ENCODE data around the gene XRCC5. TPM values are rescaled to one million over a fixed set of nuclear protein-coding genes. Genes with fewer than 3 reads are reported as not detected.

Gene XRCC5
- total RNA-seq, 2 donors from 2014 or later = 116 to 152 TPM

DNA sequence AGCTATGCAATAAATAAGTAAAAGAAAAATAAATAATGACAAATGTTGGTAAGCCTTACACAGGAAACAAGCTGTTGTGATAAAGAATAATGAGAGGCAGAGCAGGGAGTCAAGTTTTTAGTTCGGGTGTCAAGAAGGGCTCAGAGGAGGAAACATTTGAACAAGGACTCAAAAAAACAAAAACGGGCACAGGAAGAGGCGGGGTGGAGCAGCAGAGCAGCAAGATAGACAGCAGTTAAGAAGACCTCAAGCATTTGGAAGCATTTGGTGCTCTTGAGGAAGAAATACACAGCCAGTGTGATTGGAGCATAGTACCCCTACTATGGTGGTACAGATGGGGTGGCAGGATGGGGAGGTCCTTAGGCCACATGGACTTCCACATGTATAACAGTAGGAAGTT lies 24.6 kb upstream of the XRCC5 start:
- intact Hi-C loops (cut with DNase I) = no loop called here
- Histone ChIP-seq H3K36me3 (no peaks in the 10 kb centered on the region), H3K27me3 (replicated peaks; ENCODE audit: insufficient read depth) (no peaks in the 10 kb centered on the region), H3K4me3 (no peak overlapping the region), H3K9me3 (no peaks in the 10 kb centered on the region), H3K27ac (no peak overlapping the region), H3K4me1 (replicated peaks) (no peaks in the 10 kb centered on the region)
- no peak for DNase-seq (ENCODE audit: low spot score)
- 81% methylated on average over 3 of the region's 3 CpGs for WGBS
- no peak for TF ChIP-seq POLR2AphosphoS5 (IDR thresholded peaks at IDR 0.05)
- TF ChIP-seq POLR2A (IDR thresholded peaks at IDR 0.05) = no peak
- TF ChIP-seq, protein P1, sequence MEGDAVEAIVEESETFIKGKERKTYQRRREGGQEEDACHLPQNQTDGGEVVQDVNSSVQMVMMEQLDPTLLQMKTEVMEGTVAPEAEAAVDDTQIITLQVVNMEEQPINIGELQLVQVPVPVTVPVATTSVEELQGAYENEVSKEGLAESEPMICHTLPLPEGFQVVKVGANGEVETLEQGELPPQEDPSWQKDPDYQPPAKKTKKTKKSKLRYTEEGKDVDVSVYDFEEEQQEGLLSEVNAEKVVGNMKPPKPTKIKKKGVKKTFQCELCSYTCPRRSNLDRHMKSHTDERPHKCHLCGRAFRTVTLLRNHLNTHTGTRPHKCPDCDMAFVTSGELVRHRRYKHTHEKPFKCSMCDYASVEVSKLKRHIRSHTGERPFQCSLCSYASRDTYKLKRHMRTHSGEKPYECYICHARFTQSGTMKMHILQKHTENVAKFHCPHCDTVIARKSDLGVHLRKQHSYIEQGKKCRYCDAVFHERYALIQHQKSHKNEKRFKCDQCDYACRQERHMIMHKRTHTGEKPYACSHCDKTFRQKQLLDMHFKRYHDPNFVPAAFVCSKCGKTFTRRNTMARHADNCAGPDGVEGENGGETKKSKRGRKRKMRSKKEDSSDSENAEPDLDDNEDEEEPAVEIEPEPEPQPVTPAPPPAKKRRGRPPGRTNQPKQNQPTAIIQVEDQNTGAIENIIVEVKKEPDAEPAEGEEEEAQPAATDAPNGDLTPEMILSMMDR (IDR thresholded peaks at IDR 0.05) = no peak

DNA sequence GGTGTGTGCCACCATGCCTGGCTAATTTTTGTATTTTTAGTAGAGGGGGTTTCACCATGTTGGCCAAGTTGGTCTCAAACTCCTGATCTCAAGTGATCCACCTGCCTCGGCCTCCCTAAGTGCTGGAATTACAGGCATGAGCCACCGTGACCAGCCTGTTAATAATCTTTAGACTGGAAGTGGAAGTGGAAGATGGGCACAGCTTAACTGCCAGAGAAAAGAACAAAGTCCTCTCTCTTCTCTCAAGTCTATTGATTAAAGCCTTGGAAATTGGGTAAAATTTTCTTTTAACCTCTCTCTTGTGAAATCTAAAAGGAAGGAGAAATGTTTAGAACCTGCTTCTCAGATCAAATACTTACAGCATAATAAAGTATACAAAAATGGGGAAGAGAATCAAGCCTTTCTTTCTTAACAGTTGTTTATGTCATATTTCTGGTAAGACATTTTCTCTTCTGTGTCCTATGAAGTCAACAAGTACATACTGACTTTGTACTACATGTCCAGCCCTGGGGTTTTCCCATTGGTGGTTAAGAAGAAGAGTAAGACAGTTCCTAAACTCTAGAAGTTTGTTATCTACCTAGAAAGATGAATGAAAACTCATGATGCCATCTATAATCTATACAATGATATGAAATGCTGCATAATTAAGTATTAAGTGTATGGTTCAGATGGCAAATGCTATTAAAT lies 22.8 kb upstream of the XRCC5 start:
- H3K27me3 ChIP-seq (replicated peaks; ENCODE audit: insufficient read depth) = no peaks in the 10 kb centered on the region
- intact Hi-C loops (cut with DNase I) = no loop called here
- no peak overlapping the region for H3K4me3 ChIP-seq
- DNase-seq (ENCODE audit: low spot score) = no peak
- TF ChIP-seq POLR2A (IDR thresholded peaks at IDR 0.05) (no peak), POLR2AphosphoS5 (IDR thresholded peaks at IDR 0.05) (no peak)
- TF ChIP-seq, protein P1 (IDR thresholded peaks at IDR 0.05) = no peak
- no peak overlapping the region for H3K27ac ChIP-seq
- WGBS = 92% methylated on average over 2 of the region's 2 CpGs
- no peaks in the 10 kb centered on the region for H3K36me3 ChIP-seq
- H3K4me1 ChIP-seq (replicated peaks) = no peaks in the 10 kb centered on the region
- no peaks in the 10 kb centered on the region for H3K9me3 ChIP-seq

DNA sequence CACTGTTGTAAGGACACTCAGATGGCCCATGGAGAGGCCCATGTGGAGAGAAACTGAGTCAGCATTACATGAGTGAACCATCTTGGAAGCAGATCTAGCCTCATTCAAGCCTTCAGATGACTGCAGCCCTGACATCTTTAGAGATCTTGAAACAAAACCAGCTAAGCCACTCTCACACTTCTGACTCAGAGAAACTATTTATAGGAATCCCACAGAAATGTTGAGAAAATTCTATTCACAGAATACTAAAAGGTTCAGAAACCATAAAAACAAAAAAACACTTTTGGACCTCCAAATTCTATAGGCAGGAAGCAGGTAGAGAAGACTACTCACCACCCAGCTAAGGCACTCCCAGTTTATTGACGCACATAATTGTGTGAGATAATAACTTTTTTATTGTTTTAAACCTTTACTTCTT lies 18.8 kb upstream of the XRCC5 start:
- intact Hi-C loops (cut with DNase I) = no loop called here
- TF ChIP-seq POLR2AphosphoS5 (IDR thresholded peaks at IDR 0.05) (no peak), POLR2A (IDR thresholded peaks at IDR 0.05) (no peak)
- TF ChIP-seq, protein P1 (IDR thresholded peaks at IDR 0.05) = no peak
- Histone ChIP-seq H3K27ac (no peak overlapping the region), H3K9me3 (no peaks in the 10 kb centered on the region), H3K36me3 (no peaks in the 10 kb centered on the region), H3K4me1 (replicated peaks) (no peaks in the 10 kb centered on the region), H3K27me3 (replicated peaks; ENCODE audit: insufficient read depth) (no peaks in the 10 kb centered on the region), H3K4me3 (no peak overlapping the region)
- no peak for DNase-seq (ENCODE audit: low spot score)
- 96% methylated on average over 1 of the region's 1 CpG for WGBS

DNA sequence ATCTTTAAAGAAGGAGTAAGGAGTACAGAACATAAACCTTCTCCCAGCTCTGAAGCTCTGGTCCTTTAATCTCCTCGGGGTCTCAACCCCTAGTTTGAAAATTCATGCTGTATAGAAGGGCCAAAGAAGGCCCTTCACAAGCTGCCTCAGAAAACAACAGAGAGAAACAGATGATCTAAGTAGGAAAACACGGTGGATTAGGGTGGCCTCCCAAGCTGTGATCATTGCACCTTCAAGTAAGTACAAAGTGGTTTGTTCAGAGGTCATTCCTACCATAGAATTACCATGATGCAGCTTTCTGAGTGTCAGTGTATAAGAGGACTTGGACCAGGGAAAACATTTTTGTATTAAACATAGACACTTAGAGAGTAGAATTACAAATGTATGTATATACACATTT lies 16.5 kb upstream of the XRCC5 start:
- Histone ChIP-seq H3K36me3 (no peaks in the 10 kb centered on the region), H3K9me3 (no peaks in the 10 kb centered on the region), H3K4me3 (no peak overlapping the region), H3K27me3 (replicated peaks; ENCODE audit: insufficient read depth) (no peaks in the 10 kb centered on the region), H3K27ac (no peak overlapping the region), H3K4me1 (replicated peaks) (no peaks in the 10 kb centered on the region)
- WGBS = 87% methylated on average over 2 of the region's 2 CpGs
- TF ChIP-seq POLR2A (IDR thresholded peaks at IDR 0.05) (no peak), POLR2AphosphoS5 (IDR thresholded peaks at IDR 0.05) (no peak)
- TF ChIP-seq, protein P1 (IDR thresholded peaks at IDR 0.05) = no peak
- no peak for DNase-seq (ENCODE audit: low spot score)
- intact Hi-C loops (cut with DNase I) = no loop called here

DNA sequence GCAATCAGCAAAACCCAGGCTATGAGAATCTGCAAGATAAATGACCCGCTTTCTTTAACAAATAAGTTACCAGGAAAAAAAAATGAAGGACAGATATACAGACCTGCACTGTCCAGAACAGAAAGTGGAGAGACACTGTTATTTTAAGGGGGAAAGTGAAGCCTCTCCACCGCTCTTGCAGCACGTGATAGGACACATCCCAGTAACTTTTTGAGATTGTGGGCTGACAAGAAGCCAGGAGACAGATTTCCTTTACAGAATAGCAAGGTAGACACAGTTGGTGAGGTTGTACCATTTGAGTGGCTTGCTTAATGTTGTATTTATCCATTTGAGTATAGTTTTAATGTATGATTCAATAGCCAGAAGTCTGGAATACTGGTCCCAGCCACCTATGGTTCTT lies 14.4 kb upstream of the XRCC5 start:
- TF ChIP-seq POLR2AphosphoS5 (IDR thresholded peaks at IDR 0.05) = no peak
- no peak for TF ChIP-seq POLR2A (IDR thresholded peaks at IDR 0.05)
- TF ChIP-seq, protein P1 (IDR thresholded peaks at IDR 0.05) = no peak
- intact Hi-C loops (cut with DNase I) = no loop called here
- 67% methylated on average over 3 of the region's 3 CpGs for WGBS

More for the DNA sequence above, 14.4 kb upstream of the XRCC5 start:
- H3K27ac ChIP-seq = no peak overlapping the region
- H3K9me3 ChIP-seq = no peaks in the 10 kb centered on the region
- H3K4me3 ChIP-seq = no peak overlapping the region
- H3K27me3 ChIP-seq (replicated peaks; ENCODE audit: insufficient read depth) = no peaks in the 10 kb centered on the region
- no peaks in the 10 kb centered on the region for H3K4me1 ChIP-seq (replicated peaks)
- no peak for DNase-seq (ENCODE audit: low spot score)
- no peaks in the 10 kb centered on the region for H3K36me3 ChIP-seq

Data from prostate gland (tissue), 2 donors.